Fibroblast of pulmonary artery (primary cell): ENCODE data around the gene TANGO6.
"Not testable (repeated sequence)": the region's sequence is repeated elsewhere in the genome, so short reads cannot be mapped to it uniquely, and the experiment has no call there.

ENCODE experiments used
- DNase-seq: peaks from one replicate; pipeline ENCODE4 v3.0.0-alpha.2; 2010; ENCODE audit warnings: low read depth
- H3K4me3 ChIP-seq: replicated peaks from 2 replicates; pipeline ENCODE4 v1.5.1; 2011; ENCODE audit warnings: low read depth, mild to moderate bottlenecking, control low read depth, low read length, moderate library complexity
- TF ChIP-seq, protein P1 (sequence below): IDR thresholded peaks from 2 replicates; pipeline ENCODE4 v1.5.1; 2011; ENCODE audit warnings: mild to moderate bottlenecking, control low read depth, low read length, inconsistent platforms; ENCODE audit errors: missing control alignments

Gene TANGO6

DNA sequence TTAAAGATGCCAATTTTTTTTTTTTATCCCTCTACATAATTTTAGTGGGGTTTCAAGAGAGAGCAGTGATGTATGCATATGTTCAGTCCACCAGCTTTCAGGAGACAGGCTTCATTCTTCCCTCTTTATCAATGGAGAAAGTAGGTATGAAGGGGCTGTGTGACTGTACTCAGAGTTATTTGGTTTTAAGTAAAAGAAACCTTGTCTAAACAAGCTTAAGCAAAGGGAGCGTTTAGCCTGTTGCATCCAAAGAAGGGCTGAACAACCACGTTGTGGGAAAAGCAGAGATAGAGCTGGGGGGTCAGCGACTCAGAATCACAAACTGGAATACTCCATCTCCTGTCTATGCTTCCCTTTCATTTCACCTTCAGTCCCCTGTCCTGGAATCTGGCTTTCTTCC lies 211.7 kb downstream of the TANGO6 start:
- TF ChIP-seq, protein P1, sequence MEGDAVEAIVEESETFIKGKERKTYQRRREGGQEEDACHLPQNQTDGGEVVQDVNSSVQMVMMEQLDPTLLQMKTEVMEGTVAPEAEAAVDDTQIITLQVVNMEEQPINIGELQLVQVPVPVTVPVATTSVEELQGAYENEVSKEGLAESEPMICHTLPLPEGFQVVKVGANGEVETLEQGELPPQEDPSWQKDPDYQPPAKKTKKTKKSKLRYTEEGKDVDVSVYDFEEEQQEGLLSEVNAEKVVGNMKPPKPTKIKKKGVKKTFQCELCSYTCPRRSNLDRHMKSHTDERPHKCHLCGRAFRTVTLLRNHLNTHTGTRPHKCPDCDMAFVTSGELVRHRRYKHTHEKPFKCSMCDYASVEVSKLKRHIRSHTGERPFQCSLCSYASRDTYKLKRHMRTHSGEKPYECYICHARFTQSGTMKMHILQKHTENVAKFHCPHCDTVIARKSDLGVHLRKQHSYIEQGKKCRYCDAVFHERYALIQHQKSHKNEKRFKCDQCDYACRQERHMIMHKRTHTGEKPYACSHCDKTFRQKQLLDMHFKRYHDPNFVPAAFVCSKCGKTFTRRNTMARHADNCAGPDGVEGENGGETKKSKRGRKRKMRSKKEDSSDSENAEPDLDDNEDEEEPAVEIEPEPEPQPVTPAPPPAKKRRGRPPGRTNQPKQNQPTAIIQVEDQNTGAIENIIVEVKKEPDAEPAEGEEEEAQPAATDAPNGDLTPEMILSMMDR = no peak
- H3K4me3 ChIP-seq = no peak overlapping the region

GRCh38 chr16:69055980-69056379 lies 212.6 kb downstream of the TANGO6 start:
- TF ChIP-seq, protein P1 = no peak
- no peak for DNase-seq
- no peak overlapping the region for H3K4me3 ChIP-seq

More for the DNA sequence above, 211.7 kb downstream of the TANGO6 start:
- DNase-seq = no peak

- TF ChIP-seq, protein P1 = no peak
- DNase-seq = no peak
- no peak overlapping the region for H3K4me3 ChIP-seq
These were observed 213.1 kb downstream of the TANGO6 start for GRCh38 chr16:69056421-69056820.

DNA sequence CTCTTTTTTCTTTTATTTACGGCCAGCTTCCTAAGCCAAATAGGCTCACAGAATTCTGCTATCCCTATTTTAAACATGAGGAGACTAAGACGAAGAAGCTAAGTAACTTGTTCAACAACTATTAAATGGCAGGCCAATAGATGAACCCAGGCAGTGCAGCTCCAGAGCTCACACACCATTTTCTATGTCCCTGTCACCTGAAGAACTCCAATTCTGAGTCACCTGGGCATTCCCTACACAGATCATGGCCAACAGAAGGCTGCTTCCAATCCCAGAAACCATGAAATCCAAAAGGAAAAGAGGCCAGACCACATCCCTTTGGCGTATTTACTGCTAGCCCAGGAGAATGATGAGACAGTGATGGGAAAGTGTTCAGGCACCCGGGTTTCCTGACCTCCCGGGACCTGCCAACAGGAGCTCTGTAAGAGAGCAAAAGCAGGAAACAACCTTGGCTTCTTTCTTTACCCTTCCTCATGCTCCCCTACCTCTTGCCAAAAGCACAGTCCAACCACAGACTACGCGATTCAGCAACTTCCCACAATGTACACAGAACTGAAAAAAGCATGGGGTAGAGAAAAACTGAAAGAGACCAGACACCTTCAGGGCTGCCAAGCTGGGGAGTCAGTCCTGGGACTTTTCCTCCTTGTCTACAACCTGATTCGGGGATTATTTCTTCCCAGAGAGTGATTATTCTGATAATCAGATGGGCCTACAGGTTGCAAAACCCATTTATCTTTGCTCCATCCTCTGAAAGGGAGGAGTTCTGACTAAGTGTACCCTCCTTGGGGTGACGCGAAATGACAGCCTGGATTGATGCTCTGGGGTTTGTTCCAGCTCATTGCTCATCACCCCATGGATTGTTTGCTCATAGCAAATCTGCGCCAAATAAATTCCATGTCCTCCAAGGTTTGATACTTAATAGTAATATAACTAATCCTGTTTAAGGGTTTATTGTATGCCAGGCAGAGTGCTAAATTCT lies 214.4 kb downstream of the TANGO6 start:
- TF ChIP-seq, protein P1 = no peak
- H3K4me3 ChIP-seq = no peak overlapping the region
- DNase-seq = peak; percentile 87

DNA sequence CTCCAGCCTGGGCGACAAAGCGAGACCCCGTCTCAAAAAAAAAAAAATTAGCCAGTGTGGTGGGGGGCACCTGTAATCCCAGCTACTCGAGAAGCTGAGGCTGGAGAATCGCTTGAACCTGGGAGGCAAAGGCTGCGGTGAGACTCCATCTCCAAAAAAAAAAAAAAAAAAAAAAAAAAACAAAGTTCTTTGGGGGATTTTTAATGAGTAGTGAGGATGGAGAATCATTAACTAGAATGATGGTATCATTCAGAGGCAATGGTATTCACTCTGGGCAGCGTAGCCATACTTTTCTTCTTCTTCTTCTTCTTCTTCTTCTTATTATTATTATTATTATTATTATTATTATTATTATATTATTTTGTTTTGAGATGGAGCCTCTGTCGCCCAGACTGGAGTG lies 220.2 kb downstream of the TANGO6 start:
- H3K4me3 ChIP-seq, DNase-seq: not testable (repeated sequence)

DNA sequence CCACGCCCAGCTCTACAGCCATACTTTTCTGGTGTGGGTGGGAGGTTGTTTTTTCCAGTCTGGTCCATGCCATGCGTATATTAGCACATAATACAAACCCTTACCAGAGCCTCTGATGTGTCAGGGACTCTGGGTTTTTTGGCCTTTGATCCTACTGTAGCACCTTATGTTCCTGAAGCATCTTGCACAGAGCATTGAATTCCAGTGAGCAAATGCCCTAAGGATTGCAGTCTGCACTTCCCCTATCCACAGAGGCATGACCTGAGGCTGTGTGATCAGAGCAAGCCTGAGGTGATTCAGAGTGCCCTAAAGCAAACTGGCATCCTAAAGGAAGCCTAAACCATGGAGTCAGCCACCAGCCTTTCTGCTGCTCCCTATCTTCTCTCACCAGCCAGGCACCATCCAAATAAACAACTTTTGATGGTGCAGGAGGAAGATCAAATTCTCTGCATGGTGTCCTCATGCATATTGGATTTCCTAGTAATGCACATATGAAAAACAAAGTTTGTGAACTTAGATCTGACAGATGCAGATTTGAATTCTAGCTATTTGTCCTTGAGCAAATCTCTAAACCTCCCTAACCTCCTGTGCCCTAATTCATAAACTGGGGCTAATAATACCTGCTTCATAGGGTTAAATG lies 220.9 kb downstream of the TANGO6 start:
- TF ChIP-seq, protein P1 = no peak
- DNase-seq = no peak
- no peak overlapping the region for H3K4me3 ChIP-seq

- no peak overlapping the region for H3K4me3 ChIP-seq
- no peak for DNase-seq
- TF ChIP-seq, protein P1 = no peak
These were observed 221.5 kb downstream of the TANGO6 start for GRCh38 chr16:69064764-69065313.
